ENCODE data around the gene MACIR.

DNA sequence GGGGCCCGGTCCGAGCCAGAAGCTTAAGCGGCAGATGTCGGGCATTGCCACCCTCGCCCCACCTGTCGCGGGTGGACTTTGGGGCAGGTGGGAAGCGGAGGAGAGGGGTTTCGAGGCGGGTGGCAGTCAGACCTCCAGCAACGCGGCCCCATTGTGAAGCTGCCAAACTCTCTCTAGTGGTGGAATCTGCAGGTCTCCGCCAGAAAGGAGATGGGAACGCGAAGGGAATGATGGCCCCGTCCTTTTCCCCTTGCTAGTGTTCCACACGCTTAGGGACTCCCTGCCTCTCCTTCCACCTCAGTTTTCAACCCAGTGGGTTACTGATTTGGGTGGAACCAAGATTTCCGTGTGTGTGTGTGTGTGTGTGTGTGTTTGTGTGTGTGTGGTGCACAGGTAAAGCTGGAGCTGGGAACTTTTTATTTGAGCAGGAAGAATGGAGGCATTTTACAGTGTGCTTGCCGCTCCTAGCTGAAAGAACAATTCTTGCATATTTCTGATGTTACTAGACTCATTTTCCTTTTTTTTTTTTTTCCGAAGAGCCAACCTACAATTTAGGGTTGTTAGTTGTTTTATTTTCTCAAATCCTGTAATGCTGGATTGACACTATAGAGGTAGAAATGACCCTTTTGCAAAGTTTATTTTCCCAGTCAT is 1.3 kb downstream of the MACIR start:
- TF ChIP-seq, protein P1, sequence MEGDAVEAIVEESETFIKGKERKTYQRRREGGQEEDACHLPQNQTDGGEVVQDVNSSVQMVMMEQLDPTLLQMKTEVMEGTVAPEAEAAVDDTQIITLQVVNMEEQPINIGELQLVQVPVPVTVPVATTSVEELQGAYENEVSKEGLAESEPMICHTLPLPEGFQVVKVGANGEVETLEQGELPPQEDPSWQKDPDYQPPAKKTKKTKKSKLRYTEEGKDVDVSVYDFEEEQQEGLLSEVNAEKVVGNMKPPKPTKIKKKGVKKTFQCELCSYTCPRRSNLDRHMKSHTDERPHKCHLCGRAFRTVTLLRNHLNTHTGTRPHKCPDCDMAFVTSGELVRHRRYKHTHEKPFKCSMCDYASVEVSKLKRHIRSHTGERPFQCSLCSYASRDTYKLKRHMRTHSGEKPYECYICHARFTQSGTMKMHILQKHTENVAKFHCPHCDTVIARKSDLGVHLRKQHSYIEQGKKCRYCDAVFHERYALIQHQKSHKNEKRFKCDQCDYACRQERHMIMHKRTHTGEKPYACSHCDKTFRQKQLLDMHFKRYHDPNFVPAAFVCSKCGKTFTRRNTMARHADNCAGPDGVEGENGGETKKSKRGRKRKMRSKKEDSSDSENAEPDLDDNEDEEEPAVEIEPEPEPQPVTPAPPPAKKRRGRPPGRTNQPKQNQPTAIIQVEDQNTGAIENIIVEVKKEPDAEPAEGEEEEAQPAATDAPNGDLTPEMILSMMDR (conservative IDR thresholded peaks at IDR 0.05 in 1 of 2, IDR thresholded peaks at IDR 0.05 in 1 of 2; ENCODE audit: low read depth in 1 of 2, low read length in 2 of 2), result no peak
- no peak for TF ChIP-seq EZH2 (IDR thresholded peaks at IDR 0.05; ENCODE audit: low read length, missing control alignments)

Data from fibroblast of lung (primary cell).